Smooth muscle cell (in vitro differentiated cells): Measurements from ENCODE around the gene FHIP1B. TPM values are rescaled to one million over a fixed set of nuclear protein-coding genes. Genes with fewer than 3 reads are reported as not detected.

Experiments
- DNase-seq: peaks from one replicate; lab custom pipeline; 2025; ENCODE audit not compliant: unreplicated experiment; lab: John Stamatoyannopoulos, UW
- H2AFZ ChIP-seq: fragments of 200-600 bp; sonication (generic); 2 replicates; pipeline ENCODE4 v1.6.0; 2016; ENCODE audit warnings: antibody characterized with exemption, low read depth, mild to moderate bottlenecking
- H3F3A ChIP-seq: fragments of 200-600 bp; sonication (generic); 2 replicates; pipeline ENCODE4 v1.6.0; 2017; ENCODE audit warnings: antibody characterized with exemption, low read depth
- H3K27ac ChIP-seq: fragments of 200-600 bp; sonication (generic); 2 replicates; pipeline ENCODE4 v1.5.1; 2016; ENCODE audit warnings: low read depth, mild to moderate bottlenecking
- H3K27me3 ChIP-seq: fragments of 200-600 bp; sonication (generic); 2 replicates; pipeline ENCODE4 v1.6.1; 2016; ENCODE audit warnings: low read depth, mild to moderate bottlenecking
- H3K36me3 ChIP-seq: fragments of 200-600 bp; sonication (generic); 2 replicates; pipeline ENCODE4 v1.5.1; 2016; ENCODE audit warnings: low read depth
- H3K4me1 ChIP-seq: fragments of 200-600 bp; sonication (generic); 2 replicates; pipeline ENCODE4 v1.5.1; 2016; ENCODE audit warnings: low read depth
- H3K4me2 ChIP-seq: fragments of 200-600 bp; sonication (generic); 2 replicates; pipeline ENCODE4 v1.6.0; 2016; ENCODE audit warnings: mild to moderate bottlenecking
- H3K4me3 ChIP-seq: fragments of 200-600 bp; sonication (generic); 2 replicates; pipeline ENCODE4 v1.5.1; 2016; ENCODE audit warnings: mild to moderate bottlenecking
- H3K79me2 ChIP-seq: fragments of 200-600 bp; sonication (generic); 2 replicates; pipeline ENCODE4 v1.6.0; 2016; ENCODE audit warnings: low read depth, mild to moderate bottlenecking
- H3K9ac ChIP-seq: fragments of 200-600 bp; sonication (generic); 2 replicates; pipeline ENCODE4 v1.6.0; 2016; ENCODE audit warnings: low read depth
- H3K9me3 ChIP-seq: fragments of 200-600 bp; sonication (generic); replicated peaks from 2 replicates; pipeline ENCODE4 v1.5.1; 2016; ENCODE audit warnings: low read depth
- H4K20me1 ChIP-seq: fragments of 200-600 bp; sonication (generic); 2 replicates; pipeline ENCODE4 v1.6.0; 2016; ENCODE audit warnings: low read depth
- CTCF ChIP-seq: fragments of 200-600 bp; sonication (generic); IDR thresholded peaks from 2 replicates; pipeline ENCODE4 v1.5.1; 2017; ENCODE audit warnings: borderline replicate concordance, mild to moderate bottlenecking, antibody characterized with exemption; ENCODE audit not compliant: insufficient read depth, poor library complexity, severe bottlenecking
- WGBS: methylation state at CpG from one replicate; pipeline ENCODE4 v1.1.7; 2016; ENCODE audit warnings: low lambda C conversion rate; 5-methylcytosine and 5-hydroxymethylcytosine counted together
- polyA plus RNA-seq: library from polyadenylated mRNA; unstranded; fragments of >200 nt; fragmentation: Nextera tagmentation; extraction: Ambion mirVana; gene quantifications from 2 replicates; pipeline ENCODE4 v1.2.1, GENCODE V29; 2016
- total RNA-seq: library from RNA; depleted of rRNA; stranded (reverse); fragments of >200 nt; gene quantifications from 2 replicates; pipeline ENCODE4 v1.2.3, GENCODE V29; 2014

FHIP1B gene
- total and polyA plus RNA-seq, 2 experiments from 2014 or later: 16.2 TPM

DNA sequence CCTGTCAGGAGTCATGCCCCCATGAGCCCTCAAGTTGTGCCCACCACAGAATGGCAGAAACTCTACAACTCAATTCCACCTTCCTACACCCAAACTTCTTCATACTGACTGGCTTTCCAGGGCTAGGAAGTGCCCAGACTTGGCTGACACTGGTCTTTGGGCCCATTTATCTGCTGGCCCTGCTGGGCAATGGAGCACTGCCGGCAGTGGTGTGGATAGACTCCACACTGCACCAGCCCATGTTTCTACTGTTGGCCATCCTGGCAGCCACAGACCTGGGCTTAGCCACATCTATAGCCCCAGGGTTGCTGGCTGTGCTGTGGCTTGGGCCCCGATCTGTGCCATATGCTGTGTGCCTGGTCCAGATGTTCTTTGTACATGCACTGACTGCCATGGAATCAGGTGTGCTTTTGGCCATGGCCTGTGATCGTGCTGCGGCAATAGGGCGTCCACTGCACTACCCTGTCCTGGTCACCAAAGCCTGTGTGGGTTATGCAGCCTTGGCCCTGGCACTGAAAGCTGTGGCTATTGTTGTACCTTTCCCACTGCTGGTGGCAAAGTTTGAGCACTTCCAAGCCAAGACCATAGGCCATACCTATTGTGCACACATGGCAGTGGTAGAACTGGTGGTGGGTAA is 35.1 kb downstream of the FHIP1B start, which contains the start of gene OR52W1:
Gene OR52W1, plus strand, starts transcription at position 51 of the 637 bp plus-strand sequence. Its CDS starts 0 bp downstream, at position 51.
- Histone ChIP-seq H3K27ac (no peak within 1 kb of the TSS), H3K4me1 (no peaks in the 10 kb centered on the region), H3K79me2 (no peaks in the 10 kb centered on the region), H3K9me3 (no peaks in the 10 kb centered on the region), H2AFZ (no peak within 1 kb of the TSS), H3K27me3 (no peaks in the 10 kb centered on the region), H3K4me3 (no peak within 1 kb of the TSS), H4K20me1 (no peaks in the 10 kb centered on the region), H3F3A (no peaks in the 10 kb centered on the region), H3K36me3 (no peaks in the 10 kb centered on the region), H3K9ac (no peak within 1 kb of the TSS), H3K4me2 (no peak within 1 kb of the TSS)
- DNase-seq: no peak
- 98% methylated on average over 5 of the region's 5 CpGs for WGBS
- TF ChIP-seq CTCF: no peak

GRCh38 chr11:6197466-6198200 is 36.8 kb downstream of the FHIP1B start:
- 48% methylated on average over 4 of the region's 4 CpGs for WGBS
- Histone ChIP-seq H3K9me3 (no peaks in the 10 kb centered on the region), H3K4me2 (peak overlapping the region; percentile 59), H3K79me2 (no peaks in the 10 kb centered on the region), H3K27ac (peak overlapping the region; percentile 36), H3K36me3 (no peaks in the 10 kb centered on the region), H3K27me3 (no peaks in the 10 kb centered on the region), H3K4me1 (no peaks in the 10 kb centered on the region), H3K9ac (no peak overlapping the region), H3F3A (no peaks in the 10 kb centered on the region), H4K20me1 (no peaks in the 10 kb centered on the region), H2AFZ (no peak overlapping the region), H3K4me3 (no peak overlapping the region)
- no peak for TF ChIP-seq CTCF
- no peak for DNase-seq

- no peak overlapping the region for H2AFZ ChIP-seq
- H3K9ac ChIP-seq: no peak overlapping the region
- H3K79me2 ChIP-seq: no peaks in the 10 kb centered on the region
- H3K36me3 ChIP-seq: no peaks in the 10 kb centered on the region
- no peaks in the 10 kb centered on the region for H3K27me3 ChIP-seq
- H3K9me3 ChIP-seq: no peaks in the 10 kb centered on the region
- no peak overlapping the region for H3K27ac ChIP-seq
- H3K4me1 ChIP-seq: no peaks in the 10 kb centered on the region
- H3K4me3 ChIP-seq: no peak overlapping the region
- DNase-seq: no peak
- H3F3A ChIP-seq: no peaks in the 10 kb centered on the region
- no peaks in the 10 kb centered on the region for H4K20me1 ChIP-seq
- WGBS: 50% methylated on average over 4 of the region's 4 CpGs
- no peak for TF ChIP-seq CTCF
- peak overlapping the region; percentile 59 for H3K4me2 ChIP-seq
Observed at GRCh38 chr11:6196396-6196795, 38.0 kb downstream of the FHIP1B start.
